Fibroblast of pulmonary artery (primary cell): ENCODE measurements around the gene SIX6.

Source experiments
- DNase-seq: peaks from one replicate; pipeline ENCODE4 v3.0.0-alpha.2; 2010; ENCODE audit warnings: low read depth
- H3K4me3 ChIP-seq: replicated peaks from 2 replicates; pipeline ENCODE4 v1.5.1; 2011; ENCODE audit warnings: low read depth, mild to moderate bottlenecking, control low read depth, low read length, moderate library complexity
- CTCF ChIP-seq: IDR thresholded peaks from 2 replicates; pipeline ENCODE4 v1.5.1; 2011; ENCODE audit warnings: mild to moderate bottlenecking, control low read depth, low read length, inconsistent platforms; ENCODE audit errors: missing control alignments

Gene SIX6

GRCh38 chr14:60544659-60545058 is 35.7 kb downstream of the SIX6 start:
- DNase-seq, result no peak
- no peak for TF ChIP-seq CTCF
- H3K4me3 ChIP-seq, result no peak overlapping the region

GRCh38 chr14:60553808-60554207 is 44.9 kb downstream of the SIX6 start:
- DNase-seq, result no peak
- no peak overlapping the region for H3K4me3 ChIP-seq
- no peak for TF ChIP-seq CTCF

- TF ChIP-seq CTCF, result peak; percentile 79
- DNase-seq, result peak; percentile 79
- H3K4me3 ChIP-seq, result no peak overlapping the region
Observed at GRCh38 chr14:60561845-60562746, 53.1 kb downstream of the SIX6 start.
